IPS-15b (cell line): ENCODE measurements around the gene TMEM9B.

Experiments used
- H3K27me3 ChIP-seq: one replicate; pipeline ENCODE4 v1.6.1; 2013; ENCODE audit warnings: low read length; ENCODE audit not compliant: control insufficient read depth, insufficient read depth
- H3K36me3 ChIP-seq: one replicate; pipeline ENCODE4 v1.6.1; 2013; ENCODE audit warnings: low read length; ENCODE audit not compliant: control insufficient read depth, insufficient read depth
- H3K4me1 ChIP-seq: one replicate; pipeline ENCODE4 v1.6.1; 2013; ENCODE audit warnings: mild to moderate bottlenecking, low read length; ENCODE audit not compliant: control insufficient read depth, insufficient read depth
- H3K4me3 ChIP-seq: one replicate; pipeline ENCODE4 v1.5.1; 2013; ENCODE audit warnings: low read depth, low read length
- H3K9ac ChIP-seq: one replicate; pipeline ENCODE4 v1.6.1; 2013; ENCODE audit warnings: low read depth, mild to moderate bottlenecking, low read length
- H3K9me3 ChIP-seq: one replicate; pipeline ENCODE4 v1.6.1; 2013; ENCODE audit warnings: mild to moderate bottlenecking, low read length; ENCODE audit not compliant: control insufficient read depth, insufficient read depth

Gene TMEM9B

GRCh38 chr11:8967184-8967583 is 2.9 kb upstream of the TMEM9B start:
- Histone ChIP-seq H3K27me3 (no peaks in the 10 kb centered on the region), H3K9me3 (no peaks in the 10 kb centered on the region), H3K4me3 (no peak overlapping the region), H3K36me3 (no peaks in the 10 kb centered on the region), H3K4me1 (peaks cover 7% of the 10 kb centered on the region), H3K9ac (no peak overlapping the region)

GRCh38 chr11:8963569-8964323 is 496 bp downstream of the TMEM9B start:
- H3K4me1 ChIP-seq: peaks cover 7% of the 10 kb centered on the region
- H3K27me3 ChIP-seq: no peaks in the 10 kb centered on the region
- peak overlapping the region; percentile 54 for H3K9ac ChIP-seq
- no peaks in the 10 kb centered on the region for H3K36me3 ChIP-seq
- no peaks in the 10 kb centered on the region for H3K9me3 ChIP-seq
- H3K4me3 ChIP-seq: peak overlapping the region; percentile 60

- Histone ChIP-seq H3K27me3 (no peaks in the 10 kb centered on the region), H3K9ac (no peak overlapping the region), H3K4me3 (no peak overlapping the region), H3K36me3 (no peaks in the 10 kb centered on the region), H3K9me3 (no peaks in the 10 kb centered on the region), H3K4me1 (peaks cover 7% of the 10 kb centered on the region)
Measured at GRCh38 chr11:8962841-8963240, 1.4 kb downstream of the TMEM9B start.

GRCh38 chr11:8961401-8961800 is 2.8 kb downstream of the TMEM9B start:
- Histone ChIP-seq H3K4me3 (no peak overlapping the region), H3K27me3 (no peaks in the 10 kb centered on the region), H3K9me3 (no peaks in the 10 kb centered on the region), H3K4me1 (peaks cover 7% of the 10 kb centered on the region), H3K9ac (no peak overlapping the region), H3K36me3 (no peaks in the 10 kb centered on the region)

GRCh38 chr11:8959546-8960166 is 4.6 kb downstream of the TMEM9B start:
- Histone ChIP-seq H3K9ac (no peak overlapping the region), H3K36me3 (no peaks in the 10 kb centered on the region), H3K27me3 (no peaks in the 10 kb centered on the region), H3K4me1 (peaks cover 7% of the 10 kb centered on the region), H3K9me3 (no peaks in the 10 kb centered on the region), H3K4me3 (no peak overlapping the region)

GRCh38 chr11:8956860-8957259 is 7.4 kb downstream of the TMEM9B start:
- no peak overlapping the region for H3K4me3 ChIP-seq
- H3K36me3 ChIP-seq: no peaks in the 10 kb centered on the region
- no peaks in the 10 kb centered on the region for H3K4me1 ChIP-seq
- no peaks in the 10 kb centered on the region for H3K9me3 ChIP-seq
- no peaks in the 10 kb centered on the region for H3K27me3 ChIP-seq
- H3K9ac ChIP-seq: no peak overlapping the region

- H3K36me3 ChIP-seq: no peaks in the 10 kb centered on the region
- no peaks in the 10 kb centered on the region for H3K9me3 ChIP-seq
- H3K27me3 ChIP-seq: no peaks in the 10 kb centered on the region
- H3K9ac ChIP-seq: no peak overlapping the region
- no peaks in the 10 kb centered on the region for H3K4me1 ChIP-seq
- H3K4me3 ChIP-seq: no peak overlapping the region
Measured at GRCh38 chr11:8948886-8949285, 15.4 kb downstream of the TMEM9B start.

GRCh38 chr11:8947230-8947943 is 16.9 kb downstream of the TMEM9B start:
- Histone ChIP-seq H3K4me1 (no peaks in the 10 kb centered on the region), H3K27me3 (no peaks in the 10 kb centered on the region), H3K36me3 (no peaks in the 10 kb centered on the region), H3K4me3 (no peak overlapping the region), H3K9me3 (no peaks in the 10 kb centered on the region), H3K9ac (no peak overlapping the region)

GRCh38 chr11:8942518-8943066 is 21.6 kb downstream of the TMEM9B start, which contains the start of gene ASCL3:
Gene ASCL3, minus strand, starts transcription at chr11:8943016. Its CDS starts 4,855 bp downstream, at chr11:8938161.
- H3K9ac ChIP-seq: no peak within 1 kb of the TSS
- no peaks in the 10 kb centered on the region for H3K4me1 ChIP-seq
- no peaks in the 10 kb centered on the region for H3K36me3 ChIP-seq
- H3K9me3 ChIP-seq: no peaks in the 10 kb centered on the region
- no peak within 1 kb of the TSS for H3K4me3 ChIP-seq
- no peaks in the 10 kb centered on the region for H3K27me3 ChIP-seq

GRCh38 chr11:8941341-8942103 is 22.7 kb downstream of the TMEM9B start:
- Histone ChIP-seq H3K27me3 (no peaks in the 10 kb centered on the region), H3K36me3 (no peaks in the 10 kb centered on the region), H3K4me1 (no peaks in the 10 kb centered on the region), H3K4me3 (no peak overlapping the region), H3K9me3 (no peaks in the 10 kb centered on the region), H3K9ac (no peak overlapping the region)

GRCh38 chr11:8937659-8938058 is 26.6 kb downstream of the TMEM9B start:
- no peaks in the 10 kb centered on the region for H3K9me3 ChIP-seq
- H3K9ac ChIP-seq: no peak overlapping the region
- H3K27me3 ChIP-seq: no peaks in the 10 kb centered on the region
- peaks cover 6% of the 10 kb centered on the region for H3K4me1 ChIP-seq
- H3K4me3 ChIP-seq: no peak overlapping the region
- no peaks in the 10 kb centered on the region for H3K36me3 ChIP-seq
